Measurements from ENCODE around the gene FBXO3.
"Not testable (repeated sequence)": the region's sequence is repeated elsewhere in the genome, so short reads cannot be mapped to it uniquely, and the experiment has no call there.

The FBXO3 gene

GRCh38 chr11:33713856-33714398 lies 60.4 kb downstream of the FBXO3 start:
- TF ChIP-seq CTCF (IDR thresholded peaks at IDR 0.05; ENCODE audit: low read depth, low read length) = no peak
- no peak for DNase-seq (ENCODE audit: extremely low read depth, low read depth)

GRCh38 chr11:33713151-33713855 lies 61.0 kb downstream of the FBXO3 start:
- DNase-seq (ENCODE audit: extremely low read depth, low read depth) = no peak
- TF ChIP-seq CTCF (IDR thresholded peaks at IDR 0.05; ENCODE audit: low read depth, low read length) = no peak

- TF ChIP-seq CTCF (IDR thresholded peaks at IDR 0.05; ENCODE audit: low read depth, low read length) = no peak
Observed at GRCh38 chr11:33712436-33712835, 61.9 kb downstream of the FBXO3 start.

GRCh38 chr11:33709466-33709865 lies 64.9 kb downstream of the FBXO3 start:
- DNase-seq (ENCODE audit: extremely low read depth, low read depth) = no peak
- no peak for TF ChIP-seq CTCF (IDR thresholded peaks at IDR 0.05; ENCODE audit: low read depth, low read length)

More at GRCh38 chr11:33712436-33712835, 61.9 kb downstream of the FBXO3 start:
- DNase-seq (ENCODE audit: extremely low read depth, low read depth) = no peak

GRCh38 chr11:33708985-33709384 lies 65.3 kb downstream of the FBXO3 start:
- TF ChIP-seq CTCF (IDR thresholded peaks at IDR 0.05; ENCODE audit: low read depth, low read length) = no peak
- no peak for DNase-seq (ENCODE audit: extremely low read depth, low read depth)

- not testable (repeated sequence) for DNase-seq (ENCODE audit: extremely low read depth, low read depth)
Observed at GRCh38 chr11:33707831-33708230, 66.5 kb downstream of the FBXO3 start.

- no peak for DNase-seq (ENCODE audit: extremely low read depth, low read depth)
- TF ChIP-seq CTCF (IDR thresholded peaks at IDR 0.05; ENCODE audit: low read depth, low read length) = no peak
Observed at GRCh38 chr11:33706966-33707365, 67.4 kb downstream of the FBXO3 start.

- TF ChIP-seq CTCF (IDR thresholded peaks at IDR 0.05; ENCODE audit: low read depth, low read length) = no peak
- DNase-seq (ENCODE audit: extremely low read depth, low read depth) = no peak
Observed at GRCh38 chr11:33706546-33706945, 67.8 kb downstream of the FBXO3 start.

Measured in AG09319 (cell line).